ENCODE measurements around the gene EIF4G1. TPM values are rescaled to one million over a fixed set of nuclear protein-coding genes. Genes with fewer than 3 reads are reported as not detected.

Gene EIF4G1
- total and polyA plus RNA-seq, 2 of the 8 experiments (the other 6 are each of a cell fraction or from before 2014, with no cell fraction given) = 318 to 473 TPM

DNA sequence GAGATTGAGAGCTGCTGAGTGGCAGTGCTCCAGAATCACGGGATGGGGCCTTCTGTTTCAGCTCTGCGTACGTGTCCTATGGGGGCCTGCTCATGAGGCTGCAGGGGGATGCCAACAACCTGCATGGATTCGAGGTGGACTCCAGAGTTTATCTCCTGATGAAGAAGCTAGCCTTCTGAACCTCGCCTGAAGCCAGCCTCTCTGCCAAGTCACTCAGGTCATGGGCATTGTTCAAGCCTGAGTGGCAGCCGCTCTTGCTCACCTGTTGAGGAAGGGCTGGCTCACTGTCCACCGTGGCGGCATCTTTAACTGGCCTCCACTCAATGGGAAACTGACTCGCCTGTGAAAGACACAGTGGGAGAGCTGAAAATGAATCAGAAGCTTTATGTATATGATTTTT lies 53.7 kb downstream of the EIF4G1 start (continued):
- no peak for TF ChIP-seq EZH2 (IDR thresholded peaks at IDR 0.05; ENCODE audit: low read depth, low read length, severe bottlenecking)
- TF ChIP-seq NRF1 (IDR thresholded peaks at IDR 0.05; ENCODE audit: low read depth, low read length) = no peak
- no peak for TF ChIP-seq NANOG (IDR thresholded peaks at IDR 0.05; ENCODE audit: insufficient read depth, low read depth, low read length, poor library complexity, severe bottlenecking)

All from H1 (cell line).